ENCODE data around the gene TRIM33.
A peak's percentile ranks its signal among the peaks of the same experiment; 100 is the strongest.

Gene TRIM33

GRCh38 chr1:114511032-114511785 is at the start of gene TRIM33:
Gene TRIM33 (minus strand): TSS chr1:114511203. CDS start chr1:114511076, 127 bp downstream.
- ChIA-PET CTCF (interaction anchor here (0.5 to 1.1 kb wide), 4 partner anchors 38 to 434 kb away, joined by 3 to 5 read pairs (median 4); no protein-coding TSS in a partner anchor), POLR2A (ENCODE audit: low non-redundant PET) (interaction anchor here (0.6 to 0.7 kb wide), 2 partner anchors 12 to 87 kb away, joined by 3 read pairs; no protein-coding TSS in a partner anchor)
- DNase-seq (ENCODE audit: low spot score): peak; percentile 87
- no peak for TF ChIP-seq CTCF (conservative IDR thresholded peaks at IDR 0.05; ENCODE audit: low read depth)
- peak within 1 kb of the TSS; percentile 92 for H3K27ac ChIP-seq

GRCh38 chr1:114559356-114559755 is 48.4 kb upstream of the TRIM33 start:
- POLR2A ChIA-PET (ENCODE audit: low non-redundant PET): no interaction called here
- CTCF ChIA-PET: interaction anchor here (0.6 to 1.9 kb wide), 7 partner anchors 113 to 526 kb away, joined by 3 to 10 read pairs (median 4); no protein-coding TSS in a partner anchor
- no peak for DNase-seq (ENCODE audit: low spot score)
- no peak for TF ChIP-seq CTCF (conservative IDR thresholded peaks at IDR 0.05; ENCODE audit: low read depth)
- H3K27ac ChIP-seq: no peak overlapping the region

GRCh38 chr1:114558544-114558943 is 47.5 kb upstream of the TRIM33 start:
- peak; percentile 45 for TF ChIP-seq CTCF (conservative IDR thresholded peaks at IDR 0.05; ENCODE audit: low read depth)
- POLR2A ChIA-PET (ENCODE audit: low non-redundant PET): no interaction called here
- DNase-seq (ENCODE audit: low spot score): peak; percentile 55
- CTCF ChIA-PET: interaction anchor here (0.7 kb wide), 2 partner anchors 119 to 466 kb away, joined by 3 to 4 read pairs; no protein-coding TSS in a partner anchor
- H3K27ac ChIP-seq: no peak overlapping the region

GRCh38 chr1:114554577-114554976 is 43.6 kb upstream of the TRIM33 start:
- no peak overlapping the region for H3K27ac ChIP-seq
- ChIA-PET CTCF (interaction anchor here (0.9 kb wide), 1 partner anchor 208 kb away, joined by 3 read pairs; no protein-coding TSS in a partner anchor), POLR2A (ENCODE audit: low non-redundant PET) (no interaction called here)
- peak; percentile 23 for DNase-seq (ENCODE audit: low spot score)
- no peak for TF ChIP-seq CTCF (conservative IDR thresholded peaks at IDR 0.05; ENCODE audit: low read depth)

GRCh38 chr1:114552106-114552639 is 41.2 kb upstream of the TRIM33 start:
- no peak for DNase-seq (ENCODE audit: low spot score)
- no peak for TF ChIP-seq CTCF (conservative IDR thresholded peaks at IDR 0.05; ENCODE audit: low read depth)
- ChIA-PET CTCF (no interaction called here), POLR2A (ENCODE audit: low non-redundant PET) (no interaction called here)
- no peak overlapping the region for H3K27ac ChIP-seq

GRCh38 chr1:114551400-114551799 is 40.4 kb upstream of the TRIM33 start:
- no peak for DNase-seq (ENCODE audit: low spot score)
- no peak overlapping the region for H3K27ac ChIP-seq
- no peak for TF ChIP-seq CTCF (conservative IDR thresholded peaks at IDR 0.05; ENCODE audit: low read depth)
- CTCF ChIA-PET: no interaction called here
- POLR2A ChIA-PET (ENCODE audit: low non-redundant PET): no interaction called here
